ENCODE measurements around the gene ARCN1. TPM values are rescaled to one million over a fixed set of nuclear protein-coding genes. Genes with fewer than 3 reads are reported as not detected.
A peak's percentile ranks its signal among the peaks of the same experiment; 100 is the strongest.
"Not testable (repeated sequence)": the region's sequence is repeated elsewhere in the genome, so short reads cannot be mapped to it uniquely, and the experiment has no call there.

ARCN1 gene
- total and polyA plus RNA-seq, 9 of the 15 experiments (the other 6 are each of a cell fraction or from before 2014, with no cell fraction given): 30.0 to 224 (median 76.4) TPM

- H3K79me2 ChIP-seq (ENCODE audit: control insufficient read depth, insufficient read depth, low read length); H3K9me3 ChIP-seq (replicated peaks; ENCODE audit: control insufficient read depth, insufficient read depth, low read depth, low read length); H2AFZ ChIP-seq (ENCODE audit: low read depth, low read length); BruUV-seq (replicated peaks); H3K27ac ChIP-seq (ENCODE audit: extremely low read depth, low read depth, low read length); H3K4me1 ChIP-seq (replicated peaks in 1 of 2; ENCODE audit: control insufficient read depth in 2 of 2, insufficient read depth in 2 of 2, low read length in 2 of 2); H3K4me2 ChIP-seq (ENCODE audit: insufficient read depth, low read length); in situ Hi-C loops (cut with MboI); H3K9ac ChIP-seq (ENCODE audit: insufficient read depth in 1 of 2, low read depth in 2 of 2, low read length in 2 of 2); H3K27me3 ChIP-seq (ENCODE audit: control insufficient read depth in 2 of 2, insufficient read depth in 2 of 2, low read length in 2 of 2); H4K20me1 ChIP-seq (replicated peaks; ENCODE audit: control insufficient read depth, insufficient read depth, low read length); H3K9me1 ChIP-seq (ENCODE audit: control insufficient read depth, insufficient read depth, low read length); H3K4me3 ChIP-seq: not testable (repeated sequence)
- peaks cover 83% of the 10 kb centered on the region for H3K36me3 ChIP-seq (ENCODE audit: control insufficient read depth, insufficient read depth, low read length)
- ChIA-PET POLR2A (interaction anchor here (0.6 to 3.7 kb wide), 7 partner anchors 9 to 300 kb away, joined by 3 to 20 read pairs (median 5); no protein-coding TSS in a partner anchor), CTCF (ENCODE audit: low intra/inter-chr PET ratio) (interaction anchor here (0.6 to 3.3 kb wide), 4 partner anchors 16 to 358 kb away, joined by 3 to 40 read pairs (median 4); no protein-coding TSS in a partner anchor)
- ATAC-seq (peak; percentile 84), FAIRE-seq (peak; percentile 49), DNase-seq (ENCODE audit: extremely low read depth in 1 of 4, low spot score in 3 of 4) (peak in 2 of 4 experiments; percentile 36 to 66)
- WGBS (ENCODE audit: insufficient coverage, low coverage, missing lambda C conversion rate): 65% methylated on average over 5 of the region's 5 CpGs
- intact Hi-C loops (cut with micrococcal nuclease): loop anchor here (1.0 kb wide), 2 partner anchors 16 to 64 kb away; no protein-coding TSS in a partner anchor
- TF ChIP-seq, protein P1, sequence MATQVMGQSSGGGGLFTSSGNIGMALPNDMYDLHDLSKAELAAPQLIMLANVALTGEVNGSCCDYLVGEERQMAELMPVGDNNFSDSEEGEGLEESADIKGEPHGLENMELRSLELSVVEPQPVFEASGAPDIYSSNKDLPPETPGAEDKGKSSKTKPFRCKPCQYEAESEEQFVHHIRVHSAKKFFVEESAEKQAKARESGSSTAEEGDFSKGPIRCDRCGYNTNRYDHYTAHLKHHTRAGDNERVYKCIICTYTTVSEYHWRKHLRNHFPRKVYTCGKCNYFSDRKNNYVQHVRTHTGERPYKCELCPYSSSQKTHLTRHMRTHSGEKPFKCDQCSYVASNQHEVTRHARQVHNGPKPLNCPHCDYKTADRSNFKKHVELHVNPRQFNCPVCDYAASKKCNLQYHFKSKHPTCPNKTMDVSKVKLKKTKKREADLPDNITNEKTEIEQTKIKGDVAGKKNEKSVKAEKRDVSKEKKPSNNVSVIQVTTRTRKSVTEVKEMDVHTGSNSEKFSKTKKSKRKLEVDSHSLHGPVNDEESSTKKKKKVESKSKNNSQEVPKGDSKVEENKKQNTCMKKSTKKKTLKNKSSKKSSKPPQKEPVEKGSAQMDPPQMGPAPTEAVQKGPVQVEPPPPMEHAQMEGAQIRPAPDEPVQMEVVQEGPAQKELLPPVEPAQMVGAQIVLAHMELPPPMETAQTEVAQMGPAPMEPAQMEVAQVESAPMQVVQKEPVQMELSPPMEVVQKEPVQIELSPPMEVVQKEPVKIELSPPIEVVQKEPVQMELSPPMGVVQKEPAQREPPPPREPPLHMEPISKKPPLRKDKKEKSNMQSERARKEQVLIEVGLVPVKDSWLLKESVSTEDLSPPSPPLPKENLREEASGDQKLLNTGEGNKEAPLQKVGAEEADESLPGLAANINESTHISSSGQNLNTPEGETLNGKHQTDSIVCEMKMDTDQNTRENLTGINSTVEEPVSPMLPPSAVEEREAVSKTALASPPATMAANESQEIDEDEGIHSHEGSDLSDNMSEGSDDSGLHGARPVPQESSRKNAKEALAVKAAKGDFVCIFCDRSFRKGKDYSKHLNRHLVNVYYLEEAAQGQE (IDR thresholded peaks at IDR 0.05; ENCODE audit: borderline replicate concordance): peak; percentile 51; the same call in 1 of the 2 replicates
- TF ChIP-seq, protein P1 (CRISPR knock-in tag; IDR thresholded peaks at IDR 0.05; ENCODE audit: low read depth): not testable (repeated sequence)
- TF ChIP-seq RAD21 (CRISPR knock-in tag; conservative IDR thresholded peaks at IDR 0.05 in 1 of 2, IDR thresholded peaks at IDR 0.05 in 1 of 2) (peak; percentile 56 to 84), DEAF1 (CRISPR knock-in tag; IDR thresholded peaks at IDR 0.05) (peak; percentile 13; the same call in 1 of the 2 replicates), CTCF (IDR thresholded peaks at IDR 0.05 in 2 of 3, conservative IDR thresholded peaks at IDR 0.05 in 1 of 3; ENCODE audit: insufficient read depth in 2 of 3, low read depth in 1 of 3, low read length in 3 of 3) (peak; percentile 63 to 73 (median 70)), SMC3 (conservative IDR thresholded peaks at IDR 0.05; ENCODE audit: insufficient read depth, low read depth, low read length) (peak; percentile 58; the same call in 1 of the 2 replicates)
- TF ChIP-seq, protein P2, sequence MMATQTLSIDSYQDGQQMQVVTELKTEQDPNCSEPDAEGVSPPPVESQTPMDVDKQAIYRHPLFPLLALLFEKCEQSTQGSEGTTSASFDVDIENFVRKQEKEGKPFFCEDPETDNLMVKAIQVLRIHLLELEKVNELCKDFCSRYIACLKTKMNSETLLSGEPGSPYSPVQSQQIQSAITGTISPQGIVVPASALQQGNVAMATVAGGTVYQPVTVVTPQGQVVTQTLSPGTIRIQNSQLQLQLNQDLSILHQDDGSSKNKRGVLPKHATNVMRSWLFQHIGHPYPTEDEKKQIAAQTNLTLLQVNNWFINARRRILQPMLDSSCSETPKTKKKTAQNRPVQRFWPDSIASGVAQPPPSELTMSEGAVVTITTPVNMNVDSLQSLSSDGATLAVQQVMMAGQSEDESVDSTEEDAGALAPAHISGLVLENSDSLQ (IDR thresholded peaks at IDR 0.05): 0 out of 2 replicates have a peak, but pooled peaks have one; percentile 6
These were observed 22.8 kb downstream of the ARCN1 start for GRCh38 chr11:118594984-118595383.

Measured in K562 (cell line).